Measurements from ENCODE around the gene PTX3. TPM values are rescaled to one million over a fixed set of nuclear protein-coding genes. Genes with fewer than 3 reads are reported as not detected.

Gene PTX3
- total RNA-seq, 3 donors from 2014 or later (not counting 1 experiment from before 2014, with no cell fraction given), result 0.40 to 5.8 (median 1.4) TPM

DNA sequence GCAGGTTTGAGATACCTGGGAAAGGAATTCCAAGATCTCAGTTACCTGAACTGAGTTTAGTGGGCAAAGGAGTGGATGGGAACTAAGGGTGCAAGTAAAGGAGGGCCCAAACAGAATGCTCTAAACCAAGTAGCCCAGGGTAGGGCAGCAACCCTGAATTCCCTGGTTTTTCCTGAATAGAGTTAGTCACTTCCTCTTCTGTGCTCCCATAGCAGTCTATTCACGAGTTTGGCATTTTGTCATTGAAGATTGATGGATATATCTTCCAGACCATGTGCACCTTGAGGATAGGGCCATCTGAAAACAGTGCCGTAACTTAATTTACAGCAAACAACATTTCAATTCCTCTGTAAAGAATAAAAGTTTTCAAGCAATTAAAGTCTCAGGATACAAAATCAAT lies 18.5 kb upstream of the PTX3 start:
- Mint-ChIP-seq H3K9me3 (peaks cover 11 to 18% of the 10 kb centered on the region in 2 donors), H3K36me3 (no peaks in the 10 kb centered on the region), H3K4me1 (no peaks in the 10 kb centered on the region), H3K4me3 (no peak overlapping the region), H3K27me3 (ENCODE audit: low read depth in 2 of 2) (no peaks in the 10 kb centered on the region), H3K27ac (no peak overlapping the region)
- Histone ChIP-seq H3K27ac (ENCODE audit: low read length) (no peak overlapping the region), H3K27me3 (ENCODE audit: control insufficient read depth, insufficient read depth, low read length) (no peaks in the 10 kb centered on the region), H3K4me1 (ENCODE audit: control insufficient read depth, insufficient read depth, low read length) (no peaks in the 10 kb centered on the region), H3K4me3 (ENCODE audit: low read length) (no peak overlapping the region), H3K36me3 (ENCODE audit: control insufficient read depth, insufficient read depth, low read length) (no peaks in the 10 kb centered on the region), H3K9me3 (ENCODE audit: control insufficient read depth, insufficient read depth, low read length) (no peaks in the 10 kb centered on the region)
- TF ChIP-seq, protein P1, sequence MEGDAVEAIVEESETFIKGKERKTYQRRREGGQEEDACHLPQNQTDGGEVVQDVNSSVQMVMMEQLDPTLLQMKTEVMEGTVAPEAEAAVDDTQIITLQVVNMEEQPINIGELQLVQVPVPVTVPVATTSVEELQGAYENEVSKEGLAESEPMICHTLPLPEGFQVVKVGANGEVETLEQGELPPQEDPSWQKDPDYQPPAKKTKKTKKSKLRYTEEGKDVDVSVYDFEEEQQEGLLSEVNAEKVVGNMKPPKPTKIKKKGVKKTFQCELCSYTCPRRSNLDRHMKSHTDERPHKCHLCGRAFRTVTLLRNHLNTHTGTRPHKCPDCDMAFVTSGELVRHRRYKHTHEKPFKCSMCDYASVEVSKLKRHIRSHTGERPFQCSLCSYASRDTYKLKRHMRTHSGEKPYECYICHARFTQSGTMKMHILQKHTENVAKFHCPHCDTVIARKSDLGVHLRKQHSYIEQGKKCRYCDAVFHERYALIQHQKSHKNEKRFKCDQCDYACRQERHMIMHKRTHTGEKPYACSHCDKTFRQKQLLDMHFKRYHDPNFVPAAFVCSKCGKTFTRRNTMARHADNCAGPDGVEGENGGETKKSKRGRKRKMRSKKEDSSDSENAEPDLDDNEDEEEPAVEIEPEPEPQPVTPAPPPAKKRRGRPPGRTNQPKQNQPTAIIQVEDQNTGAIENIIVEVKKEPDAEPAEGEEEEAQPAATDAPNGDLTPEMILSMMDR (IDR thresholded peaks at IDR 0.05), result no peak
- 90% methylated on average over 2 of the region's 2 CpGs for WGBS (ENCODE audit: insufficient coverage)
- intact Hi-C loops (cut with micrococcal nuclease), result no loop called here
- no peak for DNase-seq
- no peak for ATAC-seq

DNA sequence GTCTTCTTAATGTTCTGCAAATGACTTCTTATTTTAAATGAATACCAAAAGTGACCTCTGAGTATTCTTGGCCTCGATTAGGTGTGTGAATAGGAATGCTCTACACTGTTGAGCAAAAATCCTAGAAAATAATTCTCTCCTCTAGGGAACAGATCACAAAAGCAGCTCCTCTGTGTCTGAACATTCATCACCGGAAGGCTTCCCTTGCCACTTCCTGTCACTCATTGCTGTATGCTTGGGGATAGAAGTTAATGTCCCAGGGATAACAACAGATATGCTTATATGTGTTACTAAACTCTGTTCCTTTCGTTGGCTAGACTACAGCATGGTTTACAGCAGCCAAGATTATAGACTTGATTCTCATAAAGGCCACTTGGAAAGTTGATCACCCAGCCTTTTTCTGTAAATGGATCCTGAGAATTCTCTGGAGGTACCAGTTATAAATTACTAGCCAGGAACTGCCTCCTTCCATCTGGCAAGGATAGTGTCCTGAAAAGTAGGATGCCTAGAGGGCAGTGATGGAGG lies 16.0 kb upstream of the PTX3 start:
- no peaks in the 10 kb centered on the region for H3K36me3 Mint-ChIP-seq
- ATAC-seq (no peak), DNase-seq (no peak)
- Histone ChIP-seq H3K4me1 (ENCODE audit: control insufficient read depth, insufficient read depth, low read length) (no peaks in the 10 kb centered on the region), H3K27me3 (ENCODE audit: control insufficient read depth, insufficient read depth, low read length) (no peaks in the 10 kb centered on the region), H3K4me3 (ENCODE audit: low read length) (no peak overlapping the region), H3K36me3 (ENCODE audit: control insufficient read depth, insufficient read depth, low read length) (no peaks in the 10 kb centered on the region), H3K27ac (ENCODE audit: low read length) (no peak overlapping the region), H3K9me3 (ENCODE audit: control insufficient read depth, insufficient read depth, low read length) (no peaks in the 10 kb centered on the region)
- no peak overlapping the region for H3K27ac Mint-ChIP-seq
- peaks cover 15 to 20% of the 10 kb centered on the region in 2 donors for H3K9me3 Mint-ChIP-seq
- TF ChIP-seq, protein P1 (IDR thresholded peaks at IDR 0.05), result no peak
- H3K4me3 Mint-ChIP-seq, result no peak overlapping the region
- no peaks in the 10 kb centered on the region for H3K4me1 Mint-ChIP-seq
- H3K27me3 Mint-ChIP-seq (ENCODE audit: low read depth in 2 of 2), result no peaks in the 10 kb centered on the region
- WGBS (ENCODE audit: insufficient coverage), result 83% methylated on average over 2 of the region's 3 CpGs
- intact Hi-C loops (cut with micrococcal nuclease), result no loop called here

DNA sequence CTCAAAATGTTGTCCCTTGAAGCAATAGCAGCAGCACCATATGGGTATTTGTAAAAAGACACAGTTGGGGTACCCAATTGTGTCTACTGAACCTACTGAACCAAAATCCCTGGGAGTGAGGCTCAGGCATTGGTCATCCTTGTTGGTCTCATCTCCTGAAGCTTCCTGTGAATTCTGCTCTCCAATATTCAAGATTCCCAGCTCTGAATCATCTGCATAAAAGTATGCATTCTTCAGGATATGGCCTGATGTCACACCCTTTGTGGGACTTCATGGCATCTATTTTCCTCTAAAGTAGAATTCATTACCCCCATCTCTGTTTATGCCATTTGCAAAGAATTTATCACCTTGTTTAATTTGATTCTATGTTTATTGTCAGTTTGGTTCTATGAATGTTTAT lies 13.3 kb upstream of the PTX3 start:
- Mint-ChIP-seq H3K4me3 (no peak overlapping the region), H3K27me3 (ENCODE audit: low read depth in 2 of 2) (no peaks in the 10 kb centered on the region), H3K4me1 (no peaks in the 10 kb centered on the region), H3K27ac (no peak overlapping the region), H3K9me3 (peaks cover 11 to 15% of the 10 kb centered on the region in 2 donors), H3K36me3 (no peaks in the 10 kb centered on the region)
- H3K4me1 ChIP-seq (ENCODE audit: control insufficient read depth, insufficient read depth, low read length), result no peaks in the 10 kb centered on the region
- no peak overlapping the region for H3K27ac ChIP-seq (ENCODE audit: low read length)
- H3K9me3 ChIP-seq (ENCODE audit: control insufficient read depth, insufficient read depth, low read length), result no peaks in the 10 kb centered on the region
- H3K4me3 ChIP-seq (ENCODE audit: low read length), result no peak overlapping the region
- ATAC-seq, result no peak
- no peaks in the 10 kb centered on the region for H3K36me3 ChIP-seq (ENCODE audit: control insufficient read depth, insufficient read depth, low read length)
- intact Hi-C loops (cut with micrococcal nuclease), result no loop called here
- TF ChIP-seq, protein P1 (IDR thresholded peaks at IDR 0.05), result no peak
- no peaks in the 10 kb centered on the region for H3K27me3 ChIP-seq (ENCODE audit: control insufficient read depth, insufficient read depth, low read length)
- no peak for DNase-seq

DNA sequence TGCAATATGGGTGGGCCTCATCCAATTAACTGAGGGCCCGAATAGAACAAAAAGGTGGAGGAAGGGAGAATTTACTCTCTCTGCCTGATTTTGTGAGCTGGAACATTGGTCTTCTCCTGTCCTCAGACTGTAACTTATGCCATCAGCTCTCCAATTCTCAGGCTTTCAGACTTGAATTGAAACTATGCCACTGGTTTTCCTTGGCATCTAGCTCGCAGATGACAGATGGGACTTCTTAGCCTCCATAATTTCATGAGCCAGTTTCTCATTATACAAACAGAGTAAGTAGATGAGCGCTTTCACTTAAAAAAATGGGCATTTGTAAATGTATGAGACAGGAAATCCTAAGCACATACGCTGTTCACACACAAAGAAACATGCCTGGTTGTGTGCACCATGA lies 8.7 kb upstream of the PTX3 start:
- intact Hi-C loops (cut with micrococcal nuclease), result no loop called here
- Histone ChIP-seq H3K4me1 (ENCODE audit: control insufficient read depth, insufficient read depth, low read length) (no peaks in the 10 kb centered on the region), H3K9me3 (ENCODE audit: control insufficient read depth, insufficient read depth, low read length) (no peaks in the 10 kb centered on the region), H3K4me3 (ENCODE audit: low read length) (no peak overlapping the region), H3K36me3 (ENCODE audit: control insufficient read depth, insufficient read depth, low read length) (no peaks in the 10 kb centered on the region), H3K27ac (ENCODE audit: low read length) (no peak overlapping the region), H3K27me3 (ENCODE audit: control insufficient read depth, insufficient read depth, low read length) (no peaks in the 10 kb centered on the region)
- H3K27me3 Mint-ChIP-seq (ENCODE audit: low read depth in 2 of 2), result no peaks in the 10 kb centered on the region
- H3K4me3 Mint-ChIP-seq, result no peak overlapping the region
- H3K36me3 Mint-ChIP-seq, result no peaks in the 10 kb centered on the region
- no peak for DNase-seq
- no peak overlapping the region for H3K27ac Mint-ChIP-seq
- peaks cover 2 to 6% of the 10 kb centered on the region in 2 donors for H3K9me3 Mint-ChIP-seq
- no peak for ATAC-seq
- TF ChIP-seq, protein P1 (IDR thresholded peaks at IDR 0.05), result no peak
- WGBS (ENCODE audit: insufficient coverage), result 68% methylated on average over 4 of the region's 4 CpGs
- no peaks in the 10 kb centered on the region for H3K4me1 Mint-ChIP-seq
